HUES48 (cell line): ENCODE measurements around the gene ERG.

ENCODE experiments used
- H3K27ac ChIP-seq: one replicate; pipeline ENCODE4 v1.7.0; 2013; ENCODE audit warnings: low read depth, low read length, inconsistent platforms
- H3K27me3 ChIP-seq: 2 replicates; pipeline ENCODE4 v1.6.1; 2013; ENCODE audit warnings: mild to moderate bottlenecking, low read length; ENCODE audit not compliant: control insufficient read depth, insufficient read depth
- H3K36me3 ChIP-seq: 2 replicates; pipeline ENCODE4 v1.6.1; 2013; ENCODE audit warnings: low read length; ENCODE audit not compliant: control insufficient read depth, insufficient read depth
- H3K4me1 ChIP-seq: 2 replicates; pipeline ENCODE4 v1.6.1; 2013; ENCODE audit warnings: mild to moderate bottlenecking, low read length; ENCODE audit not compliant: control insufficient read depth, insufficient read depth
- H3K4me3 ChIP-seq: 2 replicates; pipeline ENCODE4 v1.5.1; 2013; ENCODE audit warnings: mild to moderate bottlenecking, low read depth, low read length
- H3K9ac ChIP-seq: 2 replicates; pipeline ENCODE4 v1.6.1; 2013; ENCODE audit warnings: mild to moderate bottlenecking, low read depth, low read length, moderate library complexity
- H3K9me3 ChIP-seq: 2 replicates; pipeline ENCODE4 v1.6.1; 2013; ENCODE audit warnings: low read length; ENCODE audit not compliant: control insufficient read depth, insufficient read depth

ERG gene

GRCh38 chr21:38455403-38455802 lies 42.9 kb downstream of the ERG start:
- H3K9ac ChIP-seq, result no peak overlapping the region
- H3K36me3 ChIP-seq, result no peaks in the 10 kb centered on the region
- peaks cover 8% of the 10 kb centered on the region for H3K4me1 ChIP-seq
- H3K27me3 ChIP-seq, result peaks cover 12% of the 10 kb centered on the region
- no peaks in the 10 kb centered on the region for H3K9me3 ChIP-seq
- no peak overlapping the region for H3K4me3 ChIP-seq
- H3K27ac ChIP-seq, result no peak overlapping the region

GRCh38 chr21:38454702-38455101 lies 43.6 kb downstream of the ERG start:
- Histone ChIP-seq H3K9ac (no peak overlapping the region), H3K36me3 (no peaks in the 10 kb centered on the region), H3K4me1 (peaks cover 8% of the 10 kb centered on the region), H3K9me3 (no peaks in the 10 kb centered on the region), H3K27me3 (peaks cover 12% of the 10 kb centered on the region), H3K4me3 (no peak overlapping the region), H3K27ac (no peak overlapping the region)

- Histone ChIP-seq H3K9ac (no peak overlapping the region), H3K4me1 (peaks cover 9% of the 10 kb centered on the region), H3K27ac (no peak overlapping the region), H3K4me3 (no peak overlapping the region), H3K36me3 (no peaks in the 10 kb centered on the region), H3K9me3 (no peaks in the 10 kb centered on the region), H3K27me3 (peaks cover 16% of the 10 kb centered on the region)
Observed at GRCh38 chr21:38454161-38454560, 44.1 kb downstream of the ERG start.

- peak overlapping the region; percentile 17 for H3K27ac ChIP-seq
- peaks cover 48% of the 10 kb centered on the region for H3K27me3 ChIP-seq
- H3K36me3 ChIP-seq, result no peaks in the 10 kb centered on the region
- no peaks in the 10 kb centered on the region for H3K9me3 ChIP-seq
- H3K4me3 ChIP-seq, result no peak overlapping the region
- H3K9ac ChIP-seq, result no peak overlapping the region
- peaks cover 12% of the 10 kb centered on the region for H3K4me1 ChIP-seq
Observed at GRCh38 chr21:38448671-38449385, 49.4 kb downstream of the ERG start.

- Histone ChIP-seq H3K4me3 (no peak overlapping the region), H3K9me3 (no peaks in the 10 kb centered on the region), H3K27ac (no peak overlapping the region), H3K4me1 (peaks cover 12% of the 10 kb centered on the region), H3K9ac (no peak overlapping the region), H3K27me3 (peaks cover 48% of the 10 kb centered on the region), H3K36me3 (no peaks in the 10 kb centered on the region)
Observed at GRCh38 chr21:38447611-38448010, 50.7 kb downstream of the ERG start.

- no peak overlapping the region for H3K27ac ChIP-seq
- H3K27me3 ChIP-seq, result peaks cover 36% of the 10 kb centered on the region
- H3K36me3 ChIP-seq, result no peaks in the 10 kb centered on the region
- H3K4me3 ChIP-seq, result no peak overlapping the region
- no peak overlapping the region for H3K9ac ChIP-seq
- H3K4me1 ChIP-seq, result peaks cover 12% of the 10 kb centered on the region
- no peaks in the 10 kb centered on the region for H3K9me3 ChIP-seq
Observed at GRCh38 chr21:38444691-38445090, 53.6 kb downstream of the ERG start.

- Histone ChIP-seq H3K9me3 (no peaks in the 10 kb centered on the region), H3K27ac (no peak overlapping the region), H3K9ac (no peak overlapping the region), H3K27me3 (peaks cover 25% of the 10 kb centered on the region), H3K4me3 (no peak overlapping the region), H3K4me1 (peaks cover under 1% of the 10 kb centered on the region; the same call in 1 of the 2 replicates), H3K36me3 (no peaks in the 10 kb centered on the region)
Observed at GRCh38 chr21:38443110-38443509, 55.2 kb downstream of the ERG start.

GRCh38 chr21:38441153-38441552 lies 57.1 kb downstream of the ERG start:
- peaks cover 5% of the 10 kb centered on the region; the same call in 1 of the 2 replicates for H3K27me3 ChIP-seq
- H3K4me1 ChIP-seq, result no peaks in the 10 kb centered on the region
- H3K9me3 ChIP-seq, result no peaks in the 10 kb centered on the region
- H3K27ac ChIP-seq, result peak overlapping the region; percentile 49
- no peak overlapping the region for H3K9ac ChIP-seq
- no peaks in the 10 kb centered on the region for H3K36me3 ChIP-seq
- H3K4me3 ChIP-seq, result no peak overlapping the region

- peaks cover 3% of the 10 kb centered on the region; the same call in 1 of the 2 replicates for H3K27me3 ChIP-seq
- peak overlapping the region; percentile 49 for H3K27ac ChIP-seq
- no peak overlapping the region for H3K4me3 ChIP-seq
Observed at GRCh38 chr21:38440746-38441145, 57.5 kb downstream of the ERG start.

GRCh38 chr21:38439957-38440356 lies 58.3 kb downstream of the ERG start:
- H3K27ac ChIP-seq, result no peak overlapping the region
- H3K9ac ChIP-seq, result no peak overlapping the region
- H3K9me3 ChIP-seq, result no peaks in the 10 kb centered on the region
- H3K27me3 ChIP-seq, result no peaks in the 10 kb centered on the region
- H3K36me3 ChIP-seq, result no peaks in the 10 kb centered on the region
- H3K4me3 ChIP-seq, result no peak overlapping the region
- no peaks in the 10 kb centered on the region for H3K4me1 ChIP-seq

More at GRCh38 chr21:38440746-38441145, 57.5 kb downstream of the ERG start:
- H3K9ac ChIP-seq, result no peak overlapping the region
- no peaks in the 10 kb centered on the region for H3K36me3 ChIP-seq
- H3K4me1 ChIP-seq, result no peaks in the 10 kb centered on the region
- no peaks in the 10 kb centered on the region for H3K9me3 ChIP-seq

- Histone ChIP-seq H3K27me3 (no peaks in the 10 kb centered on the region), H3K9ac (no peak overlapping the region), H3K9me3 (no peaks in the 10 kb centered on the region), H3K4me3 (no peak overlapping the region), H3K4me1 (no peaks in the 10 kb centered on the region), H3K27ac (no peak overlapping the region), H3K36me3 (no peaks in the 10 kb centered on the region)
Observed at GRCh38 chr21:38439426-38439825, 58.9 kb downstream of the ERG start.
